ES-I3 (cell line): Measurements from ENCODE around the gene ZNF587.
"Not testable (repeated sequence)": the region's sequence is repeated elsewhere in the genome, so short reads cannot be mapped to it uniquely, and the experiment has no call there.

Source experiments
- H3K36me3 ChIP-seq: 2 replicates; pipeline ENCODE4 v1.6.1; 2013; ENCODE audit warnings: mild to moderate bottlenecking, low read length, control low read depth, moderate library complexity; ENCODE audit not compliant: insufficient read depth
- H3K4me1 ChIP-seq: 2 replicates; pipeline ENCODE4 v1.6.1; 2013; ENCODE audit warnings: mild to moderate bottlenecking, control low read depth, low read length; ENCODE audit not compliant: insufficient read depth
- H3K9ac ChIP-seq: 2 replicates; pipeline ENCODE4 v1.6.1; 2013; ENCODE audit warnings: low read depth, mild to moderate bottlenecking, low read length, moderate library complexity
- H3K9me3 ChIP-seq: 2 replicates; pipeline ENCODE4 v1.6.1; 2013; ENCODE audit warnings: mild to moderate bottlenecking, low read length, moderate library complexity; ENCODE audit not compliant: control insufficient read depth, insufficient read depth

Gene ZNF587

DNA sequence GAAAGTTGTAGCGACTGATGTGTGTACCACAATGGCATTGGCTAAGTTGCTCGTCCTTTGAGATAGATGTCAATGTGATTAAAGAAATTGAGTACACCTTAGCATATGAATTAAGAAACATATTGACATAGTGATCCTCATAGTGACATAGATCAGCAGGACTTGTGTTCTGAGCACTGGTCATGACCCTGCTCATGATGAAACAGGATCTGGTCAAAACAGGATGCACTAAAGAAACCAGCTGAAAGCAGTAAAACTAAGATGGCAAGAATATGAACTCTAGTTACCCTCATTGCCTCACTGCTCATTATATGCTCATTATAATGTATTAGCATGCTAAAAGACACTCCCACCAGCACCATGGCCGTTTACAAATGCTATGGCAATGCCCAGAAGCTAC, 2.5 kb upstream of the ZNF587 start:
- not testable (repeated sequence) for H3K36me3 ChIP-seq, H3K9ac ChIP-seq, H3K4me1 ChIP-seq, H3K9me3 ChIP-seq

DNA sequence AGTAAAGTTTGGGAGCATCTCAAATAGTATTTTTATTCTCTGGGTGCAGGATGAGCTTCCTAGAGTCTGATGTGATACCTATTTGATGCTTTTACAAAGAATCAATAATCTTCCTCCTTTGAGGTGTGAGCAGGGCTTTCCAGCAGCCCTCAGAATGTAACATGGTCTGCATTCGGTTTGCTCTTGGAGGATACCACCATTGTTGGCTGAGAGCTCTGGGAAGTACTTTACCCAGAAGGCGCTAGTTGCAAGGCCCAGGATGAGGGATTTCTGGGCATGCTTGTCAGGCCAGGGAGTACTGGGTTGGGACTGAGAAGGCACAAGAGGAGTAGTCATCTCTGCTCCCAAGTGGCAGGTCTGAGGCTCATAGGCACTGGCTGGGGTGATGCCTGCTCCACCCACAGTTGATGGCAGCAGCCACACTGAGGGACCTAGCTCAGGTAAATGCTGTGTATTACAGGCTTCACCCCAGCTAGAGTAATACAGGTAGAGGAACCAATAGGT, 445 bp upstream of the ZNF587 start:
- not testable (repeated sequence) for H3K36me3 ChIP-seq, H3K4me1 ChIP-seq, H3K9me3 ChIP-seq
- peak overlapping the region; percentile 70; the same call in 1 of the 2 replicates for H3K9ac ChIP-seq

DNA sequence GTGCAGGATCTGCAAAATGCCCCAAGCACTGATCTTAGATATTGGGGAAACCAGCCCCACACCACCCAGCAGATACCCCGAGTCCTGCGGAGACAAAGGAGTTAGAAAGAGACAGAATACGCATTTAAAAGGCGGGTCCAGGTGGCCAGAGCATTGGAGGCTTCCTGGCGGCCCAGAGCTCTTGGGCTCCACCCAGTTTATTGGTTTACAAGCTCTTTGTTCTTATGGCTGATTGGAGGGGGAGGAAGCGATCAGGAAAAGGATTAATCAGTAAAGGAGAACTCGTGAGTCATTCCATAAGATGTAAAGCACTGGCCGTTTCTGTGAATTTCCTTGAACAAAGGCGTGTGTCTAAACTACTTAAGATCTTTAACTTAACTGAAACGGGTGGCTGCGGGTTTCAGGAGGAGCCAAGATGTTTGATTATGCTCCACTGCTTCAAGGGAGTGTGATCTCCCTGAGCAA, 926 bp downstream of the ZNF587 start:
- Histone ChIP-seq H3K4me1 (no peaks in the 10 kb centered on the region), H3K9ac (peak overlapping the region; percentile 70), H3K9me3 (no peaks in the 10 kb centered on the region), H3K36me3 (0 out of 2 replicates have a peak, but pooled peaks cover 3% of the 10 kb centered on the region)

DNA sequence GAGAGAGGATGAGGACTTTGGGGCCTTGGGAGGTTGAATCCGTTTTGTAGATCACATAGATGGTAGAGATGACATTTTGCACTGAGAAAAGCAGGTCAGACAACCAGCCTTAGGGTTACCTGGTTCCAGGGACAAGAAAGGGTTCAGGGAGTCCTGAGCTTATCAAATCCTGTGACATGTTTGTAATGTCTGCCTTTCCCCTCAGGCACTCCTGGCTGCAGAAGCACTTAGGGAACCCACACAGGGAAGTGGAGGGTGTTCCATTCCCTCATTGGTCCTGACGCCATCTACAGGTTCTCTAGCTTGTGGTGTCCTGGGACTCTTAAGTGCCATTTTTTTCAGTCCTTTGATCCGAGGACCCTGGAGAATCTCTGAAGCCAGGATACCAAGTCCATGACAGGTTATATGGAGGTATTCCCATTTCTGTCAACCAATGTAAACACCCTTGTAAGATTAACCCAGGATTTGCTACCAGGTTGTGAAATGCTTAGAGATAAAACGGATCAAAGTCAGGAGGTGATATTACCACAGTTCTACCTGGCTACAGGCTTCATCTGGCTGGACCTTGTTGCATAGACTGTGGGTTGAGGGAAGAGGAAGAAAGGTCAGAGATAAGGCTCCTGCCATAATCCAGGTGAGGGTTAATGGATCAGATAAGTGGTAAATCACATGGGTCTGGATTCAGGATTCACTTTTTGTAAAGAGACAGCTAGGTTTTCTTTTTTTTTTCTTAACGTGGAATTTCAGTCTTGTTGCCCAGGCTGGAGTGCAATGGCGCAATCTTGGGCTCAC, 2.3 kb downstream of the ZNF587 start:
- not testable (repeated sequence) for H3K9me3 ChIP-seq, H3K4me1 ChIP-seq, H3K9ac ChIP-seq, H3K36me3 ChIP-seq

DNA sequence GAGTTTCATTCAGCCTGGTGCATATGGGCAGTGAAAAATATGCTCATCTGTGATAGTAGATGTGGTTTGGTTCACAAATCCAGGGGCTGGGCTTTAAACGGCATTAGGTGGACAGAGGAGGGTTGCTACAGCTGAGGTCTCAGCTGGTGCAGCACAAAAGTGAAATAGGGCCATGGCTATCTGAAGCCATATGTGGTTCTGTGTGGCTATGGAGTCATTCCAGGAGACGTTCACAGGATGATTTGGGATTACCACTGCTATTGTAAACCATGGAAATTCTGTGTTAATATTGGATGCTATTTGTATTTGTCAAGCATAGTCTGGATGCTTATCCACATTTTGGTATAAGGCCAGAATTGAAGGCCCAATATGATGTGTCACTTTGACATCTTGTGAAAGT, 4.5 kb downstream of the ZNF587 start:
- not testable (repeated sequence) for H3K9ac ChIP-seq, H3K9me3 ChIP-seq, H3K36me3 ChIP-seq, H3K4me1 ChIP-seq

DNA sequence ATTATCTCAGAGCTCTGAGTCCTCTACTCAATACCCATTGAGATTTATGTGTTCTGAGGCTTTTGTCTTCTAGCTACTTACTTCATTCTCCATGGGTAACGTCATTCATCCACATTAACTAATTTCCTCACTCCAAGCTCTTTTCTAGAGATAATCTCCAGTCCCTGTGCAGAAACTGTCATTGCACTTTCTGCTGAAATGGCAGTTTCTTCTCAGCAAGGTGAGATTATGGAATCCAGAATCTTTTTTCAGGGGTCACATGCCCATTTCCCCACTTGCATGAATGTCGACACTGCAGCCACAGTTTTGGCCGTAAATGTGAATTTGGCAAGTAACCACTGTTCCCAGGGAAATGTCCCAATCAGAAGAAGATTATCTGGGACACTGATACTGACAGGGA, 12.7 kb downstream of the ZNF587 start:
- peaks cover 31% of the 10 kb centered on the region for H3K36me3 ChIP-seq
- not testable (repeated sequence) for H3K4me1 ChIP-seq, H3K9ac ChIP-seq, H3K9me3 ChIP-seq

DNA sequence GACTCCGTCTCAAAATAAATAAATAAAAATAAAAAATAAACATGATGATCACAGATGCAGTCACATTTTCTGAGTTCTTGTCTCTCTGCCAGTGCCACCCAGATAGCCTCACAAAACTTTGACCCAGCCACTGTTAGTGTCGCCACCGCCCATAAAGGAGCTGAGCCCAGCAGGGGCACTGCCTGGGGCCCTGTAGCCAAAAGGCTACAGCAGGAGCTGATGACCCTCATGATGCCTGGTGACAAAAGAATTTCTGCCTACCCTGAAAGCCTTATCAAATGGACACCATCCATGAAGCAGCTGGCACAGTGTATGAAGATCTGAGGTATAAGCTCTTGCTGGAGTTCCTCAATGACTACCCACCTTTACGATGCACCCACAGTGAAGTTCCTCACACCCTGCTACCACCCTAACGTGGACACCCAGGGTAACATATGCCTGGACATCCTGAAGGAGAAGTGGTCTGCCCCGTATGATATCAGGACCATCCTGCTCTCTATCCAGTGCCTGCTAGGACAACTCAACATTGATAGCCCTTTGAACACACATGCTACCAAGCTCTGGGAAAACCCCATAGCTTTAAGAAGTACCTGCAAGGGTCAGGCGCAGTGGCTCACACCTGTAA, 18.3 kb downstream of the ZNF587 start:
- Histone ChIP-seq H3K9me3 (peaks cover 24% of the 10 kb centered on the region), H3K36me3 (peaks cover 36% of the 10 kb centered on the region), H3K9ac (no peak overlapping the region), H3K4me1 (no peaks in the 10 kb centered on the region)

DNA sequence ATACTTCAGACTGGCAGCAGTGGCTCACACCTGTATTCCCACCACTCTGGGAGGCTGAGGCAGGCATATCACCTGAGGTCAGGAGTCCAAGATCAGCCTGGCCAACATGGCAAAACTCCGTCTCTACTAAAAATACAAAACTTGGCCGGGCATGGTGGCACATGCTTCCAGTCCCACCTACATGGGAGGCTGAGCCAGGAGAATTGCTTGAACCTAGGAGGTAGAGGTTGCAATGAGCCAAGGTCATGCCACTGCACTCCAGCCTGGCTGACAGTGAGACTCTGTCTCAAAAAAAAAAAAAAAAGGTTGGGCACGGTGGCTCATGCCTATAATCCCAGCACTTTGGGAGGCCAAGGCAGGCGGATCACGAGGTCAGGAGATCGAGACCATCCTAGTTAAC, 20.0 kb downstream of the ZNF587 start:
- H3K4me1 ChIP-seq, H3K9ac ChIP-seq: not testable (repeated sequence)
- Histone ChIP-seq H3K9me3 (peaks cover 33% of the 10 kb centered on the region), H3K36me3 (peaks cover 45% of the 10 kb centered on the region)

DNA sequence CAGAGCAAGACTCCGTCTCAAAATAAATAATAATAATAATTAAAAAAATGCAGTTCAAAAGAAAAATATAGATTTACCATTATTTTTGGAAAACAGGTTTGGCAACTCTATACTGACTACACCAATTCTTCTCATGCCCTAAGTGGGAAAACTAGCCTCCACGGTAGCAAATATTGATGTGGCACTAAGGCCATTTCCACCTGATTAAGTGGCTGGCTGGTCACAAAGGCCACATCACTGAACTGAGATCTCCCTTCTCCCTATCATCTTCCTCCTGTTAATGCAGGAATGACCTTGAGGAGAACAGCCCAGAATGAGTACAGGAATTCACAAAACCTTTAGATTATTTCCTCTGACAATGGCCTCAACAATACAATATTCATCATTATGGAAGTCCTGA, 20.6 kb downstream of the ZNF587 start:
- peaks cover 45% of the 10 kb centered on the region for H3K36me3 ChIP-seq
- no peak overlapping the region for H3K9ac ChIP-seq
- H3K4me1 ChIP-seq, result no peaks in the 10 kb centered on the region
- H3K9me3 ChIP-seq, result peaks cover 33% of the 10 kb centered on the region

DNA sequence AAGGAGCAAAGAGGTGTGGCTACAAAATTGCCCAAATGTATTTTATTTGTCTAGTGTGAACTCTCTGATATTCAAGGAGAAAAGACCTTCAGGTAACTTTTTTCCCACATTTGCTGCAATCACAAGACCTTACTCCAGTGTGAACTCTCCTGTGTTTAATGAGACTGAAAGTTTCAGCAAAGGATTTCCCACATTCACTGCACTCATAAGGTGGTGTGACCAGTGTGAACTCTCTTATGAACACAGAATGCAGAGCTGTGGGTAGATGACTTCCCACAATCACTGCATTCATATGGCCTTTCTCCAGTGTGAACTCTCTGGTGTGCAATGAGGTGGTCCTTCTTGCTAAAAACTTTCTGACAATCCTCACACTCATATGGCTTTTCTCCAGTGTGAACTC, 22.8 kb downstream of the ZNF587 start:
- no peak overlapping the region for H3K9ac ChIP-seq
- no peaks in the 10 kb centered on the region for H3K4me1 ChIP-seq
- peaks cover 44% of the 10 kb centered on the region for H3K9me3 ChIP-seq
- H3K36me3 ChIP-seq, result peaks cover 52% of the 10 kb centered on the region

DNA sequence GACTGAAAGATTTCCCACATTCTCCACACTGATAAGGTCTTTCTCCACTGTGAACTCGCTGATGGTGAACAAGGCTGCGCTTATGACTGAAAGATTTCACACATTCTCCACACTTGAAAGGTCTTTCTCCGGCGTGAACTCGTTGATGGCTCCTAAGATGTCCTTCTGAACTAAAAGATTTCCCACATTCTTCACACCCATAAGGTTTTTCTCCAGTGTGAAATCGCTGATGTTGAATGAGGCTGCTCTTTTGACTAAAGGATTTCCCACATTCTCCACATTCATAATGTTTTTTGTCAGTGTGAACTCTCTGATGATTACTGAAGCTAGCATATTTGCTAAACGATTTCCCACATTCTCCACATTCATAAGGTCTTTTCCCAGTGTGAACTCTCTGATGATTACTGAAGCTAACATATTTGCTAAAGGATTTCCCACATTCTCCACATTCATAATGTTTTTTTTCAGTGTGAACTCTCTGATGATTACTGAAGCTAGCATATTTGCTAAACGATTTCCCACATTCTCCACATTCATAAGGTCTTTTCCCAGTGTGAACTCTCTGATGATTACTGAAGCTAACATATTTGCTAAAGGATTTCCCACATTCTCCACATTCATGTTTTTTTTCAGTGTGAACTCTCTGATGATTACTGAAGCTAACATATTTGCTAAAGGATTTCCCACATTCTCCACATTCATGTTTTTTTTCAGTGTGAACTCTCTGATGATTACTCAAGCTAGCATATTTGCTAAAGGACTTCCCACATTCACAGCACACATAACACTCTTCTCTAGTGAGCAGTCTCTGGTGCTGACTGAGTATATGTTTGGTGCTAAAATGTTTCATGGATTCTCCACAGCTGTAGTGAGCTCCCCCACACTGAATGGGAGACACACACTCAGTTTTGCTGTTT, 24.5 kb downstream of the ZNF587 start:
- H3K36me3 ChIP-seq, result peaks cover 62% of the 10 kb centered on the region

DNA sequence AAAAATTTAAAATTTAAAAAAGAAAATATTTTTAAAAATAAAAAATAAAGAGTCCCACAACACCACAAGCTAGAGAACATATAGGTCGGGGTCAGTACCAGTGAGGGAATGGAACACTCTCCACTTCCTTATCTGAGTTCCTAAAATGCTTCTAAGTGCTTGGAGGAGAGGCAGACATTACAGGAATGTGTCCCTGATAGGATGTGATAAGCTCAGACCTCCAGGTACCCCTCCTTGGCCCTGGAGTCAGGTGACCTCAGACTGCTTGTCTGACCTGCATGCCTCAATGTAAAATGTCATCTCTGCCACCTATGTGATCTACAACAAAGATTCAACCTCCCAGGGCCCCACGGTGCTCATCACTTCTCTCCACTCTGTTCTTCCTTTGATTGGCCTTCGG, 36.4 kb downstream of the ZNF587 start:
- Histone ChIP-seq H3K36me3 (peaks cover 9% of the 10 kb centered on the region), H3K4me1 (no peaks in the 10 kb centered on the region; the same call in 1 of the 2 replicates), H3K9me3 (peaks cover 14% of the 10 kb centered on the region; the same call in 1 of the 2 replicates), H3K9ac (no peak overlapping the region)

More for the DNA sequence above, 24.5 kb downstream of the ZNF587 start:
- not testable (repeated sequence) for H3K4me1 ChIP-seq, H3K9ac ChIP-seq
- H3K9me3 ChIP-seq, result peaks cover 44% of the 10 kb centered on the region

DNA sequence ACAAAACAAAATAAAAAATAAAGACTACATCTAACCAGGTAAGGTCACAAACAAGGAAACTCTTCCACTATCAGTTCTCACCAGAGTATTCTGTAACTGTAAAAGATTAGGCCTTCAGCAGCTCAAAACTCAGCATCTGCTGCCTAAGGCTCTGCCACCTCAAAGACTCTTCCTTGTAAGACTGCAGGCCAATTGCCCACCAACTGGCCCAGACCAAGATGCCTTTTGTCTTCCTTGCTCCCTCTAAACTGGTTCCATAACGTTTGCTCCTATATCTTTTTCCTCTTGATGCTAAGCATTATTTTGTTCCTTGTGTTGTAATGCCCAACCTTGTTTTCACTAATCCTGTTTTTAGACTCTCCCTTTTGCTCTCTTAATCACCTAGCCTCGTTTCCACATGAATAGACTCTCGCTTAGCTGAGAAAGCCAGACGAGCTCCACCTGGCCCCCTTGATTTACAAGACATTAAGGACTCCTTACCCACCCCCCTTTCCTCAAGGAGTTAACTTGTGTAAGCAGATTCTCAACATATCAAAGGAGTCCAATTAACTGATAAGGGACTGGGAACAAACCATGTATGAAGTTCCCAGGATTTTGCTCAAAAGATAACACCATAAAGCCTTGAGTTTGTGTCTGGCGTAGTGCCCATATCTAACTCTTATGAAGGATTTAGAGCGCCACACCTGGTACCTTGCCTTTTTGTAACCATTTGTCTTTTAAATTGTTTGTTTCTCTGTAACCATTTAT, 37.7 kb downstream of the ZNF587 start:
- H3K4me1 ChIP-seq, result no peaks in the 10 kb centered on the region; the same call in 1 of the 2 replicates
- peak overlapping the region; percentile 75 for H3K9ac ChIP-seq
- H3K36me3 ChIP-seq, result peaks cover 9% of the 10 kb centered on the region

More for the DNA sequence above, 37.7 kb downstream of the ZNF587 start:
- H3K9me3 ChIP-seq, result peaks cover 14% of the 10 kb centered on the region; the same call in 1 of the 2 replicates
